HL-60 (cell line): ENCODE measurements around the gene COBLL1.

ENCODE experiments used
- GABPA ChIP-seq: IDR thresholded peaks from 2 replicates; pipeline ENCODE4 v1.6.1; 2012; ENCODE audit warnings: low read depth
- TF ChIP-seq, protein P1 (sequence below): IDR thresholded peaks from 2 replicates; pipeline ENCODE4 v1.6.1; 2012; ENCODE audit warnings: low read depth; ENCODE audit not compliant: insufficient replicate concordance
- TF ChIP-seq, protein P2 (sequence below): IDR thresholded peaks from one replicate; pipeline ENCODE4 v1.5.1; 2011; ENCODE audit warnings: low read length, control low read depth, inconsistent platforms; ENCODE audit not compliant: insufficient read depth

DNA sequence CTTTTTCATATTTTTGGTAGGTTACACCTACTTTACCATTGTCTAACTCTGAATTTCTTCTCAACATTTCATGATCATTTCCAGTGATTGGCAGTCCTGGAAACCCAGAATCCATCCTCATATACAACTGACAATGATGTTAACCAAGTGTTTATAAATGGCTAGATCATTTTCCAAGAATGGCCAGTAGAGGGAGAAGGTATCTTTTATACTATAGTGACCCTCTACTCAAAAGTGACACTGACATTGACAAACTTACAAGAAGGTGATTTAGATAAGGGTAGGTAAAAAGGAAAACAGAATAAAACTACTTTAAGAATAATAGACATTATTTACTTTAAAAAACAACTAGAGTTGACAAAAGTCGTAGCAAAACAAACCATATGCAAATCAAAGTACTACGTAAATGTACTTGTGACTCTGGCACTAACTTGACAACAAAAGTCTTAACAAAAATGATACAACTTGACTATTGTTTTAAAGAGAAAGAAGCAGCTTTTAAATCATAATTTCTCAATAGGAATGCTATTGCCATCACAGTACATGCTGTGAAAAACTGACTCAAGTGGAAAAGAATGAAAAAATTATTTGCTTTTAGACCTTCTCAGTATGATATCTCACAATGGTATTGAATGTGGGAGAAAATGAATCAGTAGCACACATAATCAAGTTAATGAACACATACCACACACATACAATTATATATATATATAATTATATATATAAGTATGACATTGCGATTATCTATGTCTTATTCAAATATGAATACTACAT lies 143.7 kb downstream of the COBLL1 start:
- TF ChIP-seq, protein P1, sequence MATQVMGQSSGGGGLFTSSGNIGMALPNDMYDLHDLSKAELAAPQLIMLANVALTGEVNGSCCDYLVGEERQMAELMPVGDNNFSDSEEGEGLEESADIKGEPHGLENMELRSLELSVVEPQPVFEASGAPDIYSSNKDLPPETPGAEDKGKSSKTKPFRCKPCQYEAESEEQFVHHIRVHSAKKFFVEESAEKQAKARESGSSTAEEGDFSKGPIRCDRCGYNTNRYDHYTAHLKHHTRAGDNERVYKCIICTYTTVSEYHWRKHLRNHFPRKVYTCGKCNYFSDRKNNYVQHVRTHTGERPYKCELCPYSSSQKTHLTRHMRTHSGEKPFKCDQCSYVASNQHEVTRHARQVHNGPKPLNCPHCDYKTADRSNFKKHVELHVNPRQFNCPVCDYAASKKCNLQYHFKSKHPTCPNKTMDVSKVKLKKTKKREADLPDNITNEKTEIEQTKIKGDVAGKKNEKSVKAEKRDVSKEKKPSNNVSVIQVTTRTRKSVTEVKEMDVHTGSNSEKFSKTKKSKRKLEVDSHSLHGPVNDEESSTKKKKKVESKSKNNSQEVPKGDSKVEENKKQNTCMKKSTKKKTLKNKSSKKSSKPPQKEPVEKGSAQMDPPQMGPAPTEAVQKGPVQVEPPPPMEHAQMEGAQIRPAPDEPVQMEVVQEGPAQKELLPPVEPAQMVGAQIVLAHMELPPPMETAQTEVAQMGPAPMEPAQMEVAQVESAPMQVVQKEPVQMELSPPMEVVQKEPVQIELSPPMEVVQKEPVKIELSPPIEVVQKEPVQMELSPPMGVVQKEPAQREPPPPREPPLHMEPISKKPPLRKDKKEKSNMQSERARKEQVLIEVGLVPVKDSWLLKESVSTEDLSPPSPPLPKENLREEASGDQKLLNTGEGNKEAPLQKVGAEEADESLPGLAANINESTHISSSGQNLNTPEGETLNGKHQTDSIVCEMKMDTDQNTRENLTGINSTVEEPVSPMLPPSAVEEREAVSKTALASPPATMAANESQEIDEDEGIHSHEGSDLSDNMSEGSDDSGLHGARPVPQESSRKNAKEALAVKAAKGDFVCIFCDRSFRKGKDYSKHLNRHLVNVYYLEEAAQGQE: no peak
- TF ChIP-seq, protein P2, sequence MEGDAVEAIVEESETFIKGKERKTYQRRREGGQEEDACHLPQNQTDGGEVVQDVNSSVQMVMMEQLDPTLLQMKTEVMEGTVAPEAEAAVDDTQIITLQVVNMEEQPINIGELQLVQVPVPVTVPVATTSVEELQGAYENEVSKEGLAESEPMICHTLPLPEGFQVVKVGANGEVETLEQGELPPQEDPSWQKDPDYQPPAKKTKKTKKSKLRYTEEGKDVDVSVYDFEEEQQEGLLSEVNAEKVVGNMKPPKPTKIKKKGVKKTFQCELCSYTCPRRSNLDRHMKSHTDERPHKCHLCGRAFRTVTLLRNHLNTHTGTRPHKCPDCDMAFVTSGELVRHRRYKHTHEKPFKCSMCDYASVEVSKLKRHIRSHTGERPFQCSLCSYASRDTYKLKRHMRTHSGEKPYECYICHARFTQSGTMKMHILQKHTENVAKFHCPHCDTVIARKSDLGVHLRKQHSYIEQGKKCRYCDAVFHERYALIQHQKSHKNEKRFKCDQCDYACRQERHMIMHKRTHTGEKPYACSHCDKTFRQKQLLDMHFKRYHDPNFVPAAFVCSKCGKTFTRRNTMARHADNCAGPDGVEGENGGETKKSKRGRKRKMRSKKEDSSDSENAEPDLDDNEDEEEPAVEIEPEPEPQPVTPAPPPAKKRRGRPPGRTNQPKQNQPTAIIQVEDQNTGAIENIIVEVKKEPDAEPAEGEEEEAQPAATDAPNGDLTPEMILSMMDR: peak; percentile 34
- no peak for TF ChIP-seq GABPA
